IMR-90 (cell line): Measurements from ENCODE around the gene PIGC. TPM values are rescaled to one million over a fixed set of nuclear protein-coding genes. Genes with fewer than 3 reads are reported as not detected.

Source experiments
- ATAC-seq: fragments of 200-7000 bp; cut with Tn5 transposase; 2 replicates; pipeline ENCODE4 v1.9.1; 2020; ENCODE audit warnings: low read depth, mild to moderate bottlenecking, moderate library complexity
- BruUV-seq: library from RNA; stranded (reverse); fragments of 400-500 nt; replicated peaks from 2 replicates; lab custom pipeline; 2021; lab: Mats Ljungman, UMichigan
- CTCF ChIA-PET: fragments of 300-600 bp; formaldehyde crosslinking; extraction: SDS; loops from one replicate; lab custom pipeline; 2021; ENCODE audit warnings: antibody characterized with exemption; lab: Yijun Ruan, JAX
- POLR2A ChIA-PET: fragments of 300-600 bp; sonication (Branson Sonifier 250); formaldehyde crosslinking; loops from one replicate; lab custom pipeline; 2022; ENCODE audit warnings: antibody characterized with exemption; ENCODE audit not compliant: unreplicated experiment; lab: Charles Lee
- DNase-seq: peaks from one replicate; pipeline ENCODE4 v3.0.0; 2013
- H2AFZ ChIP-seq: replicated peaks from 2 replicates; pipeline ENCODE3; 2013; ENCODE audit warnings: low read length, mild to moderate bottlenecking; ENCODE audit not compliant: poor library complexity
- H2AK5ac ChIP-seq: 2 replicates; pipeline ENCODE4 v1.6.1; 2013; ENCODE audit warnings: low read depth, low read length, inconsistent platforms
- H2AK9ac ChIP-seq: replicated peaks from 2 replicates; pipeline ENCODE3; 2013; ENCODE audit warnings: mild to moderate bottlenecking, low read depth, low read length, moderate library complexity; ENCODE audit not compliant: poor library complexity
- H2BK120ac ChIP-seq: 2 replicates; pipeline ENCODE4 v1.6.1; 2013; ENCODE audit warnings: low read depth, low read length, inconsistent platforms
- H2BK15ac ChIP-seq: 3 replicates; pipeline ENCODE4 v1.6.1; 2013; ENCODE audit warnings: low read depth, low read length, inconsistent platforms
- H2BK20ac ChIP-seq: 2 replicates; pipeline ENCODE4 v1.6.1; 2013; ENCODE audit warnings: low read depth, mild to moderate bottlenecking, inconsistent platforms, low read length, moderate library complexity
- H2BK5ac ChIP-seq: 2 replicates; pipeline ENCODE4 v1.6.1; 2013; ENCODE audit warnings: mild to moderate bottlenecking, low read depth, low read length, inconsistent platforms; ENCODE audit not compliant: poor library complexity, severe bottlenecking
- H3K14ac ChIP-seq: replicated peaks from 2 replicates; pipeline ENCODE4 v1.6.1; 2013; ENCODE audit warnings: low read depth, low read length, inconsistent platforms
- H3K18ac ChIP-seq: 2 replicates; pipeline ENCODE4 v1.6.1; 2013; ENCODE audit warnings: low read depth, low read length, control low read depth
- H3K23ac ChIP-seq: 2 replicates; pipeline ENCODE4 v1.6.1; 2013; ENCODE audit warnings: low read depth, low read length, inconsistent platforms
- H3K27ac ChIP-seq: 2 replicates; pipeline ENCODE4 v1.5.1; 2013; ENCODE audit warnings: mild to moderate bottlenecking, control low read depth, low read length; ENCODE audit not compliant: insufficient read depth
- H3K27me3 ChIP-seq: 2 replicates; pipeline ENCODE4 v1.6.1; 2013; ENCODE audit warnings: low read length; ENCODE audit not compliant: control insufficient read depth, insufficient read depth
- H3K36me3 ChIP-seq: 2 replicates; pipeline ENCODE4 v1.6.1; 2013; ENCODE audit warnings: low read length, mixed read lengths; ENCODE audit not compliant: control insufficient read depth, insufficient read depth
- H3K4ac ChIP-seq: 2 replicates; pipeline ENCODE4 v1.6.1; 2013; ENCODE audit warnings: low read depth, low read length, inconsistent platforms
- H3K4me1 ChIP-seq: 2 replicates; pipeline ENCODE4 v1.6.1; 2013; ENCODE audit warnings: low read length, mixed read lengths; ENCODE audit not compliant: control insufficient read depth, insufficient read depth
- H3K4me2 ChIP-seq: 2 replicates; pipeline ENCODE4 v1.6.1; 2013; ENCODE audit warnings: low read depth, mild to moderate bottlenecking, control low read depth, low read length, moderate library complexity
- H3K4me3 ChIP-seq: 2 replicates; pipeline ENCODE4 v1.5.1; 2013; ENCODE audit warnings: low read depth, mild to moderate bottlenecking, control low read depth, low read length, moderate library complexity; ENCODE audit not compliant: insufficient read depth
- H3K56ac ChIP-seq: 2 replicates; pipeline ENCODE4 v1.6.1; 2013; ENCODE audit warnings: low read length, inconsistent platforms; ENCODE audit not compliant: insufficient read depth; ENCODE audit errors: extremely low read depth
- H3K79me1 ChIP-seq, 2 experiments: 2 replicates each; pipeline ENCODE4 v1.6.1; 2013; ENCODE audit warnings: low read length in 2 of 2, inconsistent platforms in 1 of 2, low read depth in 1 of 2
- H3K9ac ChIP-seq: 2 replicates; pipeline ENCODE4 v1.6.1; 2013; ENCODE audit warnings: low read depth, low read length, control low read depth
- H3K9me1 ChIP-seq: 2 replicates; pipeline ENCODE4 v1.6.1; 2013; ENCODE audit warnings: low read length, inconsistent platforms; ENCODE audit not compliant: insufficient read depth
- H3K9me3 ChIP-seq: 2 replicates; pipeline ENCODE4 v1.6.1; 2013; ENCODE audit warnings: low read length; ENCODE audit not compliant: control insufficient read depth, insufficient read depth
- H4K20me1 ChIP-seq: 2 replicates; pipeline ENCODE4 v1.6.1; 2013; ENCODE audit warnings: low read length, inconsistent platforms; ENCODE audit not compliant: insufficient read depth
- H4K5ac ChIP-seq: 2 replicates; pipeline ENCODE4 v1.6.1; 2013; ENCODE audit warnings: mild to moderate bottlenecking, low read depth, low read length, control low read depth
- H4K8ac ChIP-seq, 2 experiments: 2 replicates each; pipeline ENCODE4 v1.6.1; 2013; ENCODE audit warnings: low read depth in 2 of 2, low read length in 2 of 2, control low read depth in 1 of 2, inconsistent platforms in 1 of 2
- H4K91ac ChIP-seq: 2 replicates; pipeline ENCODE4 v1.6.1; 2013; ENCODE audit warnings: low read depth, low read length, inconsistent platforms; ENCODE audit not compliant: insufficient read depth
- BHLHE40 ChIP-seq: fragments of 150-350 bp; IDR thresholded peaks from 2 replicates; pipeline ENCODE4 v1.6.1; 2016; ENCODE audit warnings: mild to moderate bottlenecking, low read depth, low read length
- CEBPB ChIP-seq: IDR thresholded peaks from 2 replicates; pipeline ENCODE4 v1.6.1; 2012; ENCODE audit warnings: low read depth, low read length, improper control_type of control experiment
- CHD1 ChIP-seq: IDR thresholded peaks from 2 replicates; pipeline ENCODE4 v1.6.1; 2012; ENCODE audit warnings: low read depth, low read length, improper control_type of control experiment
- FOS ChIP-seq: fragments of 150-350 bp; IDR thresholded peaks from 2 replicates; pipeline ENCODE4 v1.6.1; 2016; ENCODE audit warnings: low read depth, low read length
- MAFK ChIP-seq: IDR thresholded peaks from 2 replicates; pipeline ENCODE4 v1.6.1; 2012; ENCODE audit warnings: low read depth, low read length, improper control_type of control experiment
- MAZ ChIP-seq: IDR thresholded peaks from 2 replicates; pipeline ENCODE4 v1.6.1; 2012; ENCODE audit warnings: low read depth, mild to moderate bottlenecking, low read length, improper control_type of control experiment, moderate library complexity, borderline replicate concordance
- MXI1 ChIP-seq: IDR thresholded peaks from 2 replicates; pipeline ENCODE4 v1.6.1; 2012; ENCODE audit warnings: low read depth, mild to moderate bottlenecking, low read length, moderate library complexity, borderline replicate concordance
- NFE2L2 ChIP-seq: fragments of 150-350 bp; IDR thresholded peaks from 2 replicates; pipeline ENCODE4 v1.6.1; 2016; ENCODE audit warnings: low read depth, mild to moderate bottlenecking, low read length
- POLR2A ChIP-seq: IDR thresholded peaks from 2 replicates; pipeline ENCODE4 v1.6.1; 2012; ENCODE audit warnings: mild to moderate bottlenecking, low read depth, low read length
- RAD21 ChIP-seq: IDR thresholded peaks from 2 replicates; pipeline ENCODE4 v1.6.1; 2012; ENCODE audit warnings: low read length, improper control_type of control experiment
- RCOR1 ChIP-seq: IDR thresholded peaks from 2 replicates; pipeline ENCODE4 v1.6.1; 2012; ENCODE audit warnings: mild to moderate bottlenecking, low read length, improper control_type of control experiment; ENCODE audit not compliant: insufficient replicate concordance
- RFX5 ChIP-seq: IDR thresholded peaks from 2 replicates; pipeline ENCODE4 v1.8.0; 2012; ENCODE audit warnings: low read depth, mild to moderate bottlenecking, low read length, moderate library complexity
- SMC3 ChIP-seq: fragments of 150-350 bp; IDR thresholded peaks from 2 replicates; pipeline ENCODE4 v1.6.1; 2016; ENCODE audit warnings: low read depth, mild to moderate bottlenecking, antibody characterized with exemption, low read length, moderate library complexity
- USF2 ChIP-seq: fragments of 150-350 bp; IDR thresholded peaks from 2 replicates; pipeline ENCODE4 v1.6.1; 2017; ENCODE audit warnings: mild to moderate bottlenecking, antibody characterized with exemption, low read length, low read depth
- WGBS, 2 experiments: methylation state at CpG; one replicate each; pipeline versions ENCODE4 v1.1.5 to v1.1.7; 2013; ENCODE audit warnings: missing lambda C conversion rate in 2 of 2; ENCODE audit not compliant: insufficient read length in 1 of 2; ENCODE audit errors: extremely low coverage in 2 of 2; 5-methylcytosine and 5-hydroxymethylcytosine counted together
- dilution Hi-C: fragments of 300-500 bp; cut with HindIII; formaldehyde crosslinking; loops from one replicate; pipeline ENCODE4 v1.14.3; 2018; ENCODE audit warnings: low sequenced_read_pairs; ENCODE audit not compliant: unreplicated experiment
- in situ Hi-C: fragments of 300-500 bp; cut with MboI; formaldehyde crosslinking; loops from 3 replicates; pipeline ENCODE4 v1.14.3; 2019; ENCODE audit warnings: low sequenced_read_pairs, inconsistent platforms, mixed read lengths
- intact Hi-C: fragments of 100-400 bp; cut with micrococcal nuclease; formaldehyde crosslinking; loops from 2 replicates; pipeline ENCODE4 v1.10.0; 2022
- polyA plus RNA-seq, 3 experiments: library from polyadenylated mRNA; depleted of rRNA; stranded (reverse); fragments of >200 nt; gene quantifications; 2 replicates each; pipeline ENCODE4 v1.2.3, GENCODE V29; 2012; ENCODE audit warnings: low replicate concordance in 1 of 3
- total RNA-seq: library from RNA; depleted of rRNA; stranded (reverse); fragments of >200 nt; gene quantifications from 2 replicates; pipeline ENCODE4 v1.2.3, GENCODE V29; 2012
- TF ChIP-seq, protein P1 (sequence below): conservative IDR thresholded peaks from 2 replicates; pipeline ENCODE4 v1.5.1; 2012; ENCODE audit warnings: mild to moderate bottlenecking, low read depth, low read length, improper control_type of control experiment
- TF ChIP-seq, protein P2 (sequence below): fragments of 150-350 bp; IDR thresholded peaks from 2 replicates; pipeline ENCODE4 v1.6.1; 2016; ENCODE audit warnings: low read depth, mild to moderate bottlenecking, low read length, moderate library complexity, borderline replicate concordance

PIGC gene
- total and polyA plus RNA-seq, 2 of the 4 experiments (the other 2 are of a cell fraction), result 14.9 to 15.8 TPM

DNA sequence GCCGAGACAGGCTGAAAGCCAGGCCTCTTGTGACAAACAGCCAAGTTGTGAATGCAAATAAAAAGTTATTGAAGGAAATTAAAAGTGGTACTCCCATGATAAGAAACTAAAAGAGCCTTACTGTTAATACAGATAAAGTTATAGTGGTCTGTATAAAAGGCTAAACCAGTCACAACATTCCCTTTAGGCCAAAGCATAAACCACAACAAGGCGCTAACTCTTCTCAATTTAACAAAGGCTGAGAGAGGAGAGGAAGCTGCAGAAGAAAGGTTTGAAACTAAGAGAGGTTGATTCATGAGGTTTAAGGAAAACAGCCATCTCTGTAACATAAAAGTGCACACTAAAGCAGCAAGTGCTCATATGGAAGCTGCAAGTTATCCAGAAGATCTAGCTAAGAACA is 12.7 kb downstream of the PIGC start:
- no peak for ATAC-seq
- WGBS, 2 experiments, result no CpG with 5 or more reads among the region's 2 CpGs
- DNase-seq, result no peak

More for the DNA sequence above, 12.7 kb downstream of the PIGC start:
- BruUV-seq, result no TSS peak
- no peak overlapping the region for H2BK15ac ChIP-seq
- H3K23ac ChIP-seq, result no peak overlapping the region
- H2BK120ac ChIP-seq, result no peak overlapping the region
- H2AK5ac ChIP-seq, result no peak overlapping the region
- no peaks in the 10 kb centered on the region for H3K36me3 ChIP-seq
- in situ Hi-C loops, result no loop called here
- TF ChIP-seq BHLHE40 (no peak), MXI1 (no peak), MAFK (no peak), FOS (no peak), SMC3 (no peak), MAZ (no peak), RAD21 (no peak), CHD1 (no peak), POLR2A (no peak), NFE2L2 (no peak), RFX5 (no peak), RCOR1 (no peak), CEBPB (no peak), USF2 (no peak)
- TF ChIP-seq, protein P1, sequence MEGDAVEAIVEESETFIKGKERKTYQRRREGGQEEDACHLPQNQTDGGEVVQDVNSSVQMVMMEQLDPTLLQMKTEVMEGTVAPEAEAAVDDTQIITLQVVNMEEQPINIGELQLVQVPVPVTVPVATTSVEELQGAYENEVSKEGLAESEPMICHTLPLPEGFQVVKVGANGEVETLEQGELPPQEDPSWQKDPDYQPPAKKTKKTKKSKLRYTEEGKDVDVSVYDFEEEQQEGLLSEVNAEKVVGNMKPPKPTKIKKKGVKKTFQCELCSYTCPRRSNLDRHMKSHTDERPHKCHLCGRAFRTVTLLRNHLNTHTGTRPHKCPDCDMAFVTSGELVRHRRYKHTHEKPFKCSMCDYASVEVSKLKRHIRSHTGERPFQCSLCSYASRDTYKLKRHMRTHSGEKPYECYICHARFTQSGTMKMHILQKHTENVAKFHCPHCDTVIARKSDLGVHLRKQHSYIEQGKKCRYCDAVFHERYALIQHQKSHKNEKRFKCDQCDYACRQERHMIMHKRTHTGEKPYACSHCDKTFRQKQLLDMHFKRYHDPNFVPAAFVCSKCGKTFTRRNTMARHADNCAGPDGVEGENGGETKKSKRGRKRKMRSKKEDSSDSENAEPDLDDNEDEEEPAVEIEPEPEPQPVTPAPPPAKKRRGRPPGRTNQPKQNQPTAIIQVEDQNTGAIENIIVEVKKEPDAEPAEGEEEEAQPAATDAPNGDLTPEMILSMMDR, result no peak
- TF ChIP-seq, protein P2, sequence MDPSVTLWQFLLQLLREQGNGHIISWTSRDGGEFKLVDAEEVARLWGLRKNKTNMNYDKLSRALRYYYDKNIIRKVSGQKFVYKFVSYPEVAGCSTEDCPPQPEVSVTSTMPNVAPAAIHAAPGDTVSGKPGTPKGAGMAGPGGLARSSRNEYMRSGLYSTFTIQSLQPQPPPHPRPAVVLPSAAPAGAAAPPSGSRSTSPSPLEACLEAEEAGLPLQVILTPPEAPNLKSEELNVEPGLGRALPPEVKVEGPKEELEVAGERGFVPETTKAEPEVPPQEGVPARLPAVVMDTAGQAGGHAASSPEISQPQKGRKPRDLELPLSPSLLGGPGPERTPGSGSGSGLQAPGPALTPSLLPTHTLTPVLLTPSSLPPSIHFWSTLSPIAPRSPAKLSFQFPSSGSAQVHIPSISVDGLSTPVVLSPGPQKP, result no peak
- no peaks in the 10 kb centered on the region for H3K27me3 ChIP-seq
- no peak overlapping the region for H3K18ac ChIP-seq
- no peak overlapping the region for H3K27ac ChIP-seq
- H3K9me3 ChIP-seq, result no peaks in the 10 kb centered on the region
- ChIA-PET POLR2A (no interaction called here), CTCF (no interaction called here)
- H3K4me1 ChIP-seq, result no peaks in the 10 kb centered on the region
- H3K9ac ChIP-seq, result no peak overlapping the region
- no peak overlapping the region for H2AK9ac ChIP-seq
- no peak overlapping the region for H2AFZ ChIP-seq
- dilution Hi-C loops, result no loop called here
- H3K14ac ChIP-seq, result no peak overlapping the region
- intact Hi-C loops, result no loop called here
- H4K20me1 ChIP-seq, result peaks cover 4% of the 10 kb centered on the region; the same call in 1 of the 2 replicates
- H2BK5ac ChIP-seq, result no peak overlapping the region
- no peaks in the 10 kb centered on the region for H3K9me1 ChIP-seq
- H2BK20ac ChIP-seq, result no peak overlapping the region
- H3K4me3 ChIP-seq, result no peak overlapping the region
- peaks cover 0 to 14% of the 10 kb centered on the region in 2 experiments; a peak in 3 of 4 replicates for H3K79me1 ChIP-seq
- no peak overlapping the region for H4K8ac ChIP-seq
- H4K5ac ChIP-seq, result no peak overlapping the region
- no peak overlapping the region for H3K4me2 ChIP-seq
- H3K56ac ChIP-seq, result no peak overlapping the region
- no peak overlapping the region for H3K4ac ChIP-seq
- no peak overlapping the region for H4K91ac ChIP-seq
